ENCODE data around the gene SPAAR. TPM values are rescaled to one million over a fixed set of nuclear protein-coding genes. Genes with fewer than 3 reads are reported as not detected.

Gene SPAAR
- total RNA-seq, 2 donors from 2014 or later, result 0.64 to 31.4 TPM

GRCh38 chr9:35944841-35945240, 35.6 kb downstream of the SPAAR start:
- intact Hi-C loops (cut with DNase I), result loop anchor here (1.0 to 10.0 kb wide), 2 partner anchors 42 to 220 kb away; partner anchors contain the start of gene CCIN
- DNase-seq (ENCODE audit: low spot score), result no peak
- Histone ChIP-seq H3K4me1 (replicated peaks) (no peaks in the 10 kb centered on the region), H3K36me3 (no peaks in the 10 kb centered on the region), H3K4me3 (no peak overlapping the region), H3K27ac (no peak overlapping the region), H3K9me3 (no peaks in the 10 kb centered on the region), H3K27me3 (replicated peaks; ENCODE audit: insufficient read depth) (no peaks in the 10 kb centered on the region)
- TF ChIP-seq CTCF (IDR thresholded peaks at IDR 0.05) (no peak), POLR2A (IDR thresholded peaks at IDR 0.05) (no peak), POLR2AphosphoS5 (IDR thresholded peaks at IDR 0.05) (no peak)
- WGBS, result 95% methylated on average over 3 of the region's 3 CpGs

GRCh38 chr9:35945341-35946018, 36.2 kb downstream of the SPAAR start:
- intact Hi-C loops (cut with DNase I), result loop anchor here (1.0 to 10.0 kb wide), 2 partner anchors 42 to 219 kb away; partner anchors contain the start of gene CCIN
- TF ChIP-seq CTCF (IDR thresholded peaks at IDR 0.05) (peak; percentile 27 to 67 (median 65)), POLR2AphosphoS5 (IDR thresholded peaks at IDR 0.05) (peak; percentile 56), POLR2A (IDR thresholded peaks at IDR 0.05) (no peak)
- Histone ChIP-seq H3K36me3 (no peaks in the 10 kb centered on the region), H3K27ac (no peak overlapping the region), H3K4me3 (no peak overlapping the region), H3K27me3 (replicated peaks; ENCODE audit: insufficient read depth) (no peaks in the 10 kb centered on the region), H3K4me1 (replicated peaks) (no peaks in the 10 kb centered on the region), H3K9me3 (no peaks in the 10 kb centered on the region)
- WGBS, result 32% methylated on average over 10 of the region's 10 CpGs
- peak; percentile 43 for DNase-seq (ENCODE audit: low spot score)

GRCh38 chr9:35948451-35948850, 39.2 kb downstream of the SPAAR start:
- no peak for TF ChIP-seq POLR2A (IDR thresholded peaks at IDR 0.05)
- TF ChIP-seq POLR2AphosphoS5 (IDR thresholded peaks at IDR 0.05), result no peak
- no peak for TF ChIP-seq CTCF (IDR thresholded peaks at IDR 0.05)
- no peak for DNase-seq (ENCODE audit: low spot score)
- Histone ChIP-seq H3K4me1 (replicated peaks) (no peaks in the 10 kb centered on the region), H3K36me3 (no peaks in the 10 kb centered on the region), H3K27ac (no peak overlapping the region), H3K4me3 (no peak overlapping the region), H3K9me3 (no peaks in the 10 kb centered on the region), H3K27me3 (replicated peaks; ENCODE audit: insufficient read depth) (no peaks in the 10 kb centered on the region)
- 64% methylated on average over 2 of the region's 2 CpGs for WGBS
- intact Hi-C loops (cut with DNase I), result loop anchor here (10.0 kb wide), 1 partner anchor 216 kb away; the partner anchor contains the start of gene CCIN

GRCh38 chr9:35948901-35949318, 39.6 kb downstream of the SPAAR start:
- intact Hi-C loops (cut with DNase I), result loop anchor here (10.0 kb wide), 1 partner anchor 216 kb away; the partner anchor contains the start of gene CCIN
- Histone ChIP-seq H3K27me3 (replicated peaks; ENCODE audit: insufficient read depth) (no peaks in the 10 kb centered on the region), H3K36me3 (no peaks in the 10 kb centered on the region), H3K4me1 (replicated peaks) (no peaks in the 10 kb centered on the region), H3K9me3 (no peaks in the 10 kb centered on the region), H3K4me3 (no peak overlapping the region), H3K27ac (no peak overlapping the region)
- 53% methylated on average over 2 of the region's 2 CpGs for WGBS
- DNase-seq (ENCODE audit: low spot score), result no peak
- TF ChIP-seq POLR2AphosphoS5 (IDR thresholded peaks at IDR 0.05) (no peak), CTCF (IDR thresholded peaks at IDR 0.05) (no peak), POLR2A (IDR thresholded peaks at IDR 0.05) (no peak)

- no peak overlapping the region for H3K4me3 ChIP-seq
- H3K27ac ChIP-seq, result no peak overlapping the region
- H3K9me3 ChIP-seq, result no peaks in the 10 kb centered on the region
- no peaks in the 10 kb centered on the region for H3K4me1 ChIP-seq (replicated peaks)
- intact Hi-C loops (cut with DNase I), result no loop called here
- no peak for TF ChIP-seq POLR2AphosphoS5 (IDR thresholded peaks at IDR 0.05)
- no peak for TF ChIP-seq POLR2A (IDR thresholded peaks at IDR 0.05)
- no peak for TF ChIP-seq CTCF (IDR thresholded peaks at IDR 0.05)
- no peak for DNase-seq (ENCODE audit: low spot score)
- H3K27me3 ChIP-seq (replicated peaks; ENCODE audit: insufficient read depth), result no peaks in the 10 kb centered on the region
- no peaks in the 10 kb centered on the region for H3K36me3 ChIP-seq
- 64% methylated on average over 6 of the region's 6 CpGs for WGBS
Measured at GRCh38 chr9:35951736-35952135, 42.4 kb downstream of the SPAAR start.

All from prostate gland (tissue), 2 donors.